Heart left ventricle (tissue), 16 donors: ENCODE measurements around the gene MPO. TPM values are rescaled to one million over a fixed set of nuclear protein-coding genes. Genes with fewer than 3 reads are reported as not detected.

Experiments used
- ATAC-seq, 4 donors: fragments of 200-7000 bp; cut with Tn5 transposase; one replicate each; pipeline ENCODE4 v1.9.1; 2020 to 2022; ENCODE audit warnings: moderate library complexity in 4 of 4, mild to moderate bottlenecking in 3 of 4, moderate number of reproducible peaks in 1 of 4
- DNase-seq, 5 donors: peaks; one replicate each; pipeline ENCODE4 v3.0.0-alpha.2; 2020
- H3K27ac ChIP-seq, 12 donors: fragments of 200-600 bp; sonication (generic) in 4 of 12; one replicate each; pipeline versions ENCODE4 v1.5.0 to v1.8.0; 2016 to 2022; ENCODE audit warnings: mild to moderate bottlenecking in 2 of 12
- H3K27me3 ChIP-seq, 9 donors: fragments of 200-600 bp; sonication (generic) in 2 of 9; one replicate each; pipeline versions ENCODE4 v1.5.1 to v1.8.0; 2016 to 2022; ENCODE audit warnings: mild to moderate bottlenecking in 3 of 9
- H3K36me3 ChIP-seq, 9 donors: fragments of 200-600 bp; sonication (generic) in 2 of 9; one replicate each; pipeline versions ENCODE4 v1.5.0 to v1.8.0; 2018 to 2022; ENCODE audit warnings: mild to moderate bottlenecking in 2 of 9
- H3K4me1 ChIP-seq, 12 donors: fragments of 200-600 bp; sonication (generic) in 4 of 12; one replicate each; pipeline versions ENCODE4 v1.5.0 to v1.8.0; 2016 to 2022; ENCODE audit warnings: mild to moderate bottlenecking in 3 of 12
- H3K4me3 ChIP-seq, 12 donors: fragments of 200-600 bp; sonication (generic) in 4 of 12; one replicate each; pipeline versions ENCODE4 v1.5.0 to v1.8.0; 2017 to 2022; ENCODE audit warnings: mild to moderate bottlenecking in 9 of 12, moderate library complexity in 4 of 12
- H3K9me3 ChIP-seq, 12 donors: fragments of 200-600 bp; sonication (generic) in 4 of 12; one replicate each; pipeline versions ENCODE4 v1.5.0 to v1.8.0; 2016 to 2022; ENCODE audit warnings: mild to moderate bottlenecking in 1 of 12
- CTCF ChIP-seq, 12 donors: fragments of 200-600 bp; sonication (generic) in 4 of 12; IDR thresholded peaks; one replicate each; pipeline versions ENCODE4 v1.5.0 to v1.8.0; 2018 to 2022; ENCODE audit warnings: antibody characterized with exemption in 12 of 12, mild to moderate bottlenecking in 5 of 12
- POLR2A ChIP-seq, 2 donors: fragments of 450-650 bp; IDR thresholded peaks; one replicate each; pipeline ENCODE4 v1.6.1; 2017; ENCODE audit warnings: antibody characterized with exemption in 2 of 2, mild to moderate bottlenecking in 2 of 2, moderate library complexity in 2 of 2
- WGBS, 4 donors: extraction: QIAGEN DNeasy Blood & Tissue Kit in 2 of 4; methylation state at CpG; one replicate each; pipeline versions ENCODE4 v1.1.5 to v1.1.7; 2013 to 2018; 5-methylcytosine and 5-hydroxymethylcytosine counted together
- intact Hi-C, 10 donors: fragments of 100-400 bp; cut with DNase I; formaldehyde crosslinking; loops; one replicate each; pipeline versions ENCODE4 v1.11.1 to v1.14.2; 2022
- polyA plus RNA-seq, 2 donors: library from polyadenylated mRNA; stranded (reverse); fragments of 200-250 nt; gene quantifications; one replicate each; pipeline ENCODE4 v1.2.3, GENCODE V29; 2013
- total RNA-seq, 9 donors: library from RNA; depleted of rRNA in 2 of 9; stranded (reverse); fragments of >200 nt in 2 of 9; fragmentation: NEBNext Ultra II Directional in 3 of 9; extraction: Animal tissue kit (Norgen Biotek cat#: 25700) in 3 of 9; gene quantifications; one replicate each; pipeline versions ENCODE4 v1.1.0 to v1.2.4, GENCODE V29; 2016 to 2023
- donor health status: ischemic (EF 13 %, LVEDD 7.1; RV severe dilation, severe dysfunction).
- donor health status: healthy with polysubstance abuse.
- donor health status: DM: no; HTN: yes; CAD: no.
- donor health status: DM: no; HTN: no; CAD: no.
- donor health status: ischemic (EF 25% LVEDD 6.9; RV normal size, moderate dysfunction).
- donor health status: ischemic (EF 25% LVEDD 5.7; RV mildly dilated, moderate dysfunction).
- donor health status: healthy.
- donor health status: DM: yes; HTN: yes; CAD: no.
- donor health status: ischemic (EF 35%, LVEDD 5.7; RV mildly dilated, moderate dysfunction).
- donor health status: nonischemic (EF 11% LVEDD 7.7; RV severe dilation, severe dysfunction).
- donor health status: DM: yes; HTN: yes; CAD: no.
- donor health status: PGD.
- donor health status: ischemic (EF 29% LVEDD 5.4; RV normal size, mild dysfunction).
- donor health status: nonischemic (EF 23%, LVEDD 6.1; RV moderate dilation, normal function).

MPO gene
- total and polyA plus RNA-seq, 11 donors, result 0.11 to 2.8 (median 0.31) TPM; not detected in 4

GRCh38 chr17:58281511-58282011, 826 bp upstream of the MPO start:
- ATAC-seq, result no peak
- intact Hi-C loops, result no loop called here
- WGBS, 4 donors, result 28 to 37% (median 31%) methylated on average over 2 of the region's 2 CpGs

GRCh38 chr17:58279736-58280479, 827 bp downstream of the MPO start:
- DNase-seq, result no peak
- intact Hi-C loops, result loop anchor here in 1 of 10 donors (10.0 kb wide), 1 partner anchor 165 kb away; no protein-coding TSS in a partner anchor
- peak overlapping the region in 3 of 12 donors; percentile 27 to 52 (median 47) for H3K4me3 ChIP-seq

More at GRCh38 chr17:58281511-58282011, 826 bp upstream of the MPO start:
- Histone ChIP-seq H3K9me3 (no peaks in the 10 kb centered on the region), H3K4me3 (no peak overlapping the region), H3K27ac (no peak overlapping the region), H3K36me3 (no peaks in the 10 kb centered on the region), H3K4me1 (peaks cover 0 to 15% (median 1%) of the 10 kb centered on the region in 12 donors), H3K27me3 (peaks cover 0 to 31% (median 6%) of the 10 kb centered on the region in 9 donors)
- TF ChIP-seq POLR2A (IDR thresholded peaks at IDR 0.05) (no peak), CTCF (IDR thresholded peaks at IDR 0.05) (no peak)
- no peak for DNase-seq

GRCh38 chr17:58279016-58279711, 1.6 kb downstream of the MPO start:
- Histone ChIP-seq H3K27me3 (peaks cover 0 to 24% (median 6%) of the 10 kb centered on the region in 9 donors), H3K4me1 (peaks cover 0 to 15% (median 1%) of the 10 kb centered on the region in 12 donors), H3K36me3 (no peaks in the 10 kb centered on the region), H3K9me3 (no peaks in the 10 kb centered on the region), H3K27ac (no peak overlapping the region), H3K4me3 (peak overlapping the region in 10 of 12 donors; percentile 19 to 52 (median 30))
- TF ChIP-seq POLR2A (IDR thresholded peaks at IDR 0.05) (no peak), CTCF (IDR thresholded peaks at IDR 0.05) (no peak)
- DNase-seq (peak; percentile 34 to 76 (median 69)), ATAC-seq (peak in 3 of 4 donors; percentile 76 to 91 (median 76))
- 14 to 26% (median 19%) methylated on average over 28 to 60 of the region's 60 CpGs for WGBS, 4 donors
- intact Hi-C loops, result loop anchor here in 1 of 10 donors (10.0 kb wide), 1 partner anchor 166 kb away; no protein-coding TSS in a partner anchor

More at GRCh38 chr17:58279736-58280479, 827 bp downstream of the MPO start:
- TF ChIP-seq POLR2A (IDR thresholded peaks at IDR 0.05) (no peak), CTCF (IDR thresholded peaks at IDR 0.05) (no peak)
- WGBS, 4 donors, result 75 to 80% (median 76%) methylated on average over 11 to 16 of the region's 16 CpGs
- Histone ChIP-seq H3K36me3 (no peaks in the 10 kb centered on the region), H3K27me3 (peaks cover 0 to 31% (median 6%) of the 10 kb centered on the region in 9 donors), H3K4me1 (peaks cover 0 to 15% (median 1%) of the 10 kb centered on the region in 12 donors), H3K27ac (no peak overlapping the region), H3K9me3 (no peaks in the 10 kb centered on the region)
- no peak for ATAC-seq
